Measurements from ENCODE around the gene GNE. TPM values are rescaled to one million over a fixed set of nuclear protein-coding genes. Genes with fewer than 3 reads are reported as not detected.

Gene GNE
- total and polyA plus RNA-seq, 10 of the 15 experiments (the other 5 are each of a cell fraction or from before 2014, with no cell fraction given) = 4.1 to 13.6 (median 10.7) TPM

DNA sequence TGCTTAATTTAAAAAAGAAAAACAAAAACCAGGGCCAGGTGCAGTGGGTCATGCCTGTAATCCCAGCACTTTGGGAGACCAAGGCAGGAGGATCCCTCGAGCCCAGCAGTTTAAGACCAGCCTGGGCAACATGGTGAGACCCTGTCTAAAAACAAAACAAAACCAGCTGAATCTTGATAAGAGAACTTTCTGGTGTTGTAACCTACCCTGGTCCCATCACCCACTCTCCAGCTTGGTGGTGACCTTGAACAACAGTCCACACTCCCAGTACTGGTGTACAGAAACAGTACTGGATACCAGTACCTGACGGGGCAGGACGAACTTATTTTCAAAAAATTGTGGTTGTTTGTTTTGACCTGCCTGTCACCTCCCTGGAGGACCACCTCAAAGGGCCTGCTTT lies 36.6 kb downstream of the GNE start:
- BruUV-seq (replicated peaks) = no TSS peak
- Histone ChIP-seq H3K27me3 (replicated peaks in 1 of 2; ENCODE audit: control insufficient read depth in 2 of 2, insufficient read depth in 2 of 2, low read length in 1 of 2) (no peaks in the 10 kb centered on the region), H3K36me3 (ENCODE audit: control insufficient read depth in 2 of 2, insufficient read depth in 2 of 2, low read length in 1 of 2) (peaks cover 24 to 41% of the 10 kb centered on the region in 2 experiments), H3K4me1 (ENCODE audit: control insufficient read depth, insufficient read depth, low read length) (no peaks in the 10 kb centered on the region), H3K9me3 (replicated peaks; ENCODE audit: control insufficient read depth, insufficient read depth, low read length) (peaks cover 2% of the 10 kb centered on the region; the same call in 1 of the 3 replicates), H3K27ac (ENCODE audit: control insufficient read depth, insufficient read depth) (no peak overlapping the region), H3K9ac (ENCODE audit: control insufficient read depth, insufficient read depth, low read length) (no peak overlapping the region), H4K20me1 (ENCODE audit: control insufficient read depth, insufficient read depth) (no peaks in the 10 kb centered on the region), H2AFZ (ENCODE audit: control insufficient read depth, low read depth, low read length) (no peak overlapping the region), H3K79me2 (ENCODE audit: control insufficient read depth, insufficient read depth, low read length) (no peaks in the 10 kb centered on the region), H3K4me3 (no peak overlapping the region), H3K4me2 (ENCODE audit: control insufficient read depth, insufficient read depth) (no peak overlapping the region)
- POLR2A ChIA-PET = no interaction called here
- RAD21 ChIA-PET (ENCODE audit: unreplicated experiment) = no interaction called here
- FAIRE-seq (no peak), ATAC-seq (no peak), DNase-seq (ENCODE audit: low read depth, low spot score) (no peak)
- intact Hi-C loops (cut with micrococcal nuclease; ENCODE audit: unreplicated experiment) (no loop called here), in situ Hi-C loops (cut with MboI) (no loop called here)
- WGBS (ENCODE audit: insufficient coverage, insufficient replicate concordance, low lambda C conversion rate, missing lambda C conversion rate) = 100% methylated on average over 3 of the region's 3 CpGs
- TF ChIP-seq ZNF274 (IDR thresholded peaks at IDR 0.05; ENCODE audit: insufficient read depth, insufficient read length) (no peak), CBFB (IDR thresholded peaks at IDR 0.05; ENCODE audit: low read depth) (no peak), CHD4 (IDR thresholded peaks at IDR 0.05) (no peak), MEF2A (IDR thresholded peaks at IDR 0.05; ENCODE audit: insufficient read depth, low read depth, low read length) (no peak), MTA3 (IDR thresholded peaks at IDR 0.05; ENCODE audit: borderline replicate concordance, low read length) (no peak), STAT1 (conservative IDR thresholded peaks at IDR 0.05) (no peak), POU2F2 (IDR thresholded peaks at IDR 0.05; ENCODE audit: borderline replicate concordance, low read depth, low read length) (no peak), CREM (IDR thresholded peaks at IDR 0.05; ENCODE audit: low read depth) (no peak), ZNF217 (IDR thresholded peaks at IDR 0.05) (no peak), RB1 (IDR thresholded peaks at IDR 0.05; ENCODE audit: borderline replicate concordance) (no peak), MYC (IDR thresholded peaks at IDR 0.05; ENCODE audit: insufficient read depth, insufficient read length, insufficient replicate concordance, low read length, severe bottlenecking) (no peak), ZNF384 (IDR thresholded peaks at IDR 0.05; ENCODE audit: borderline replicate concordance, low read depth, low read length) (no peak), CBX5 (IDR thresholded peaks at IDR 0.05; ENCODE audit: low read depth) (no peak), TCF3 (IDR thresholded peaks at IDR 0.05; ENCODE audit: borderline replicate concordance, insufficient read depth, low read depth, low read length) (no peak)
- TF ChIP-seq, protein P1, sequence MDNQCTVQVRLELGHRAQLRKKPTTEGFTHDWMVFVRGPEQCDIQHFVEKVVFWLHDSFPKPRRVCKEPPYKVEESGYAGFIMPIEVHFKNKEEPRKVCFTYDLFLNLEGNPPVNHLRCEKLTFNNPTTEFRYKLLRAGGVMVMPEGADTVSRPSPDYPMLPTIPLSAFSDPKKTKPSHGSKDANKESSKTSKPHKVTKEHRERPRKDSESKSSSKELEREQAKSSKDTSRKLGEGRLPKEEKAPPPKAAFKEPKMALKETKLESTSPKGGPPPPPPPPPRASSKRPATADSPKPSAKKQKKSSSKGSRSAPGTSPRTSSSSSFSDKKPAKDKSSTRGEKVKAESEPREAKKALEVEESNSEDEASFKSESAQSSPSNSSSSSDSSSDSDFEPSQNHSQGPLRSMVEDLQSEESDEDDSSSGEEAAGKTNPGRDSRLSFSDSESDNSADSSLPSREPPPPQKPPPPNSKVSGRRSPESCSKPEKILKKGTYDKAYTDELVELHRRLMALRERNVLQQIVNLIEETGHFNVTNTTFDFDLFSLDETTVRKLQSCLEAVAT (IDR thresholded peaks at IDR 0.05) = no peak
- TF ChIP-seq, protein P2, sequence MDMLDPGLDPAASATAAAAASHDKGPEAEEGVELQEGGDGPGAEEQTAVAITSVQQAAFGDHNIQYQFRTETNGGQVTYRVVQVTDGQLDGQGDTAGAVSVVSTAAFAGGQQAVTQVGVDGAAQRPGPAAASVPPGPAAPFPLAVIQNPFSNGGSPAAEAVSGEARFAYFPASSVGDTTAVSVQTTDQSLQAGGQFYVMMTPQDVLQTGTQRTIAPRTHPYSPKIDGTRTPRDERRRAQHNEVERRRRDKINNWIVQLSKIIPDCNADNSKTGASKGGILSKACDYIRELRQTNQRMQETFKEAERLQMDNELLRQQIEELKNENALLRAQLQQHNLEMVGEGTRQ (IDR thresholded peaks at IDR 0.05; ENCODE audit: borderline replicate concordance, low read depth, low read length) = no peak
- TF ChIP-seq, protein P3, sequence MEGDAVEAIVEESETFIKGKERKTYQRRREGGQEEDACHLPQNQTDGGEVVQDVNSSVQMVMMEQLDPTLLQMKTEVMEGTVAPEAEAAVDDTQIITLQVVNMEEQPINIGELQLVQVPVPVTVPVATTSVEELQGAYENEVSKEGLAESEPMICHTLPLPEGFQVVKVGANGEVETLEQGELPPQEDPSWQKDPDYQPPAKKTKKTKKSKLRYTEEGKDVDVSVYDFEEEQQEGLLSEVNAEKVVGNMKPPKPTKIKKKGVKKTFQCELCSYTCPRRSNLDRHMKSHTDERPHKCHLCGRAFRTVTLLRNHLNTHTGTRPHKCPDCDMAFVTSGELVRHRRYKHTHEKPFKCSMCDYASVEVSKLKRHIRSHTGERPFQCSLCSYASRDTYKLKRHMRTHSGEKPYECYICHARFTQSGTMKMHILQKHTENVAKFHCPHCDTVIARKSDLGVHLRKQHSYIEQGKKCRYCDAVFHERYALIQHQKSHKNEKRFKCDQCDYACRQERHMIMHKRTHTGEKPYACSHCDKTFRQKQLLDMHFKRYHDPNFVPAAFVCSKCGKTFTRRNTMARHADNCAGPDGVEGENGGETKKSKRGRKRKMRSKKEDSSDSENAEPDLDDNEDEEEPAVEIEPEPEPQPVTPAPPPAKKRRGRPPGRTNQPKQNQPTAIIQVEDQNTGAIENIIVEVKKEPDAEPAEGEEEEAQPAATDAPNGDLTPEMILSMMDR (IDR thresholded peaks at IDR 0.05 in 2 of 3, conservative IDR thresholded peaks at IDR 0.05 in 1 of 3; ENCODE audit: control insufficient read depth in 2 of 3, extremely low read depth in 1 of 3, insufficient read depth in 1 of 3, low read depth in 3 of 3, low read length in 3 of 3) = no peak
- TF ChIP-seq, protein P4, sequence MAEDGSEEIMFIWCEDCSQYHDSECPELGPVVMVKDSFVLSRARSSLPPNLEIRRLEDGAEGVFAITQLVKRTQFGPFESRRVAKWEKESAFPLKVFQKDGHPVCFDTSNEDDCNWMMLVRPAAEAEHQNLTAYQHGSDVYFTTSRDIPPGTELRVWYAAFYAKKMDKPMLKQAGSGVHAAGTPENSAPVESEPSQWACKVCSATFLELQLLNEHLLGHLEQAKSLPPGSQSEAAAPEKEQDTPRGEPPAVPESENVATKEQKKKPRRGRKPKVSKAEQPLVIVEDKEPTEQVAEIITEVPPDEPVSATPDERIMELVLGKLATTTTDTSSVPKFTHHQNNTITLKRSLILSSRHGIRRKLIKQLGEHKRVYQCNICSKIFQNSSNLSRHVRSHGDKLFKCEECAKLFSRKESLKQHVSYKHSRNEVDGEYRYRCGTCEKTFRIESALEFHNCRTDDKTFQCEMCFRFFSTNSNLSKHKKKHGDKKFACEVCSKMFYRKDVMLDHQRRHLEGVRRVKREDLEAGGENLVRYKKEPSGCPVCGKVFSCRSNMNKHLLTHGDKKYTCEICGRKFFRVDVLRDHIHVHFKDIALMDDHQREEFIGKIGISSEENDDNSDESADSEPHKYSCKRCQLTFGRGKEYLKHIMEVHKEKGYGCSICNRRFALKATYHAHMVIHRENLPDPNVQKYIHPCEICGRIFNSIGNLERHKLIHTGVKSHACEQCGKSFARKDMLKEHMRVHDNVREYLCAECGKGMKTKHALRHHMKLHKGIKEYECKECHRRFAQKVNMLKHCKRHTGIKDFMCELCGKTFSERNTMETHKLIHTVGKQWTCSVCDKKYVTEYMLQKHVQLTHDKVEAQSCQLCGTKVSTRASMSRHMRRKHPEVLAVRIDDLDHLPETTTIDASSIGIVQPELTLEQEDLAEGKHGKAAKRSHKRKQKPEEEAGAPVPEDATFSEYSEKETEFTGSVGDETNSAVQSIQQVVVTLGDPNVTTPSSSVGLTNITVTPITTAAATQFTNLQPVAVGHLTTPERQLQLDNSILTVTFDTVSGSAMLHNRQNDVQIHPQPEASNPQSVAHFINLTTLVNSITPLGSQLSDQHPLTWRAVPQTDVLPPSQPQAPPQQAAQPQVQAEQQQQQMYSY (CRISPR knock-in tag; IDR thresholded peaks at IDR 0.05) = no peak
- CTCF ChIA-PET = interaction anchor here (0.7 kb wide), 1 partner anchor 14 kb away, joined by 3 read pairs; no protein-coding TSS in a partner anchor
- SMC1A ChIA-PET (ENCODE audit: uncharacterized antibody, unreplicated experiment) = interaction anchor here (1.5 kb wide), 1 partner anchor 122 kb away, joined by 3 read pairs; no protein-coding TSS in a partner anchor

All from GM12878 (cell line).